NCI-H1048 (cell line): ENCODE results near the gene PYGL.
"Not testable (repeated sequence)": the region's sequence is repeated elsewhere in the genome, so short reads cannot be mapped to it uniquely, and the experiment has no call there.

Experiments used
- DNase-seq: peaks from one replicate; lab custom pipeline; 2025; lab: John Stamatoyannopoulos, UW

The PYGL gene

DNA sequence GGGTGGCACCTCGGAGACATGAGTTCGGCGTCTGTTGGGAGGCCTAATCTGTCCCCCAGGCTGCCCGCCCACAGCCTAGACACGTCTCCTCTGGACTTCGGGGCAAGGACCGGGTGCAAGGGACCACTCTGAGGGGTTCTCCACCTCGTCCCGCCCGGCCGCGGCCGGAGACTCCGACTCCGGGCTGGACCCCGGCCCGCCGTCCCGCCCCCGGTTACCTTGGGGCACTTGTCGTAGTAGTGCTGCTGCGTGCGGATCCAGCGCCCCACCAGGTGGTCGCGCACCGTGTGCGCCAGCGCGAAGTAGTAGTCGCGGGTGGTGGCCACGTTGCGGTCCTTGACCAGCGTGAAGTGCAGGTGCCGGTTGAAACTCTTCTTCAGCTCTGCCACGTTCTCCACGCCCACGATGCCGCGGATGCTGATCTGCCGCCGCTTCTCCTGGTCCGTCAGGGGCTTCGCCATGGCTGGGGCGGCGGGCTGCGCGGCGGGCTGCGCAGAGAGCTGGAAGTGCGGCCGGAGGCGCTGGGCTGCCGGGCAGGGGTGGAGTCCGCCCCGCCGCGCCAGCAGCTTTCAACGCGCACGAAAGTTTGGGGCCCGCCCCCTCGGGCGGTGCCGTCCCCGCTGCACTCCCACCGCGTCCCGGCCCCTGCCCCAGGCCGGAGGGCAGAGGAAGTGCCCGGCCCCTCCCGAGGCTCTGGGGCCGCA, at the start of gene PYGL:
TSS of gene PYGL (minus strand) at position 541 of the 704 bp plus-strand sequence. CDS start at position 461, 80 bp downstream.
- DNase-seq: no peak

DNA sequence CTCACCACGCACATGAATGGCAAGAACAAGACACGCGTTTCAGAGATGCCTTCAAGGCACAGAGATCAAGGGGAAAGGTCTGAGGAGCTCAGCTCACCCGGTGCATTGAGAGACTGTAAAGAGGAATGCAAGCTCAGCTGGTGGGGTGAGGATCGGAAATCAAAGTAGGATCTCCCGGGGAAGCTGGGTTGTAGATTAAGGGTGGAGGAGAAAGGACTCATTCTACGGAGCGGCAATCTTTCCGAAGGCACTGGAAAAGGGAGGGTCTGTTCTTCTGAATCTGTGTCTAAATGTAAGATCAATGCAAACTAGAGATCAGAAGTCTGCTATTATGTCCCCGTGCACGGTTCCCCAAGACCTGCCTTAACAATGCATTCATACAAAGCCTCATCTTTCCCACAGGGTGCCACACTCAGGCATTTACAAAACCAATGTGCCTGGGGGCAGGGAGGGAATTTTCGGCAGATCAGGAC, 41.6 kb upstream of the PYGL start:
- no peak for DNase-seq

DNA sequence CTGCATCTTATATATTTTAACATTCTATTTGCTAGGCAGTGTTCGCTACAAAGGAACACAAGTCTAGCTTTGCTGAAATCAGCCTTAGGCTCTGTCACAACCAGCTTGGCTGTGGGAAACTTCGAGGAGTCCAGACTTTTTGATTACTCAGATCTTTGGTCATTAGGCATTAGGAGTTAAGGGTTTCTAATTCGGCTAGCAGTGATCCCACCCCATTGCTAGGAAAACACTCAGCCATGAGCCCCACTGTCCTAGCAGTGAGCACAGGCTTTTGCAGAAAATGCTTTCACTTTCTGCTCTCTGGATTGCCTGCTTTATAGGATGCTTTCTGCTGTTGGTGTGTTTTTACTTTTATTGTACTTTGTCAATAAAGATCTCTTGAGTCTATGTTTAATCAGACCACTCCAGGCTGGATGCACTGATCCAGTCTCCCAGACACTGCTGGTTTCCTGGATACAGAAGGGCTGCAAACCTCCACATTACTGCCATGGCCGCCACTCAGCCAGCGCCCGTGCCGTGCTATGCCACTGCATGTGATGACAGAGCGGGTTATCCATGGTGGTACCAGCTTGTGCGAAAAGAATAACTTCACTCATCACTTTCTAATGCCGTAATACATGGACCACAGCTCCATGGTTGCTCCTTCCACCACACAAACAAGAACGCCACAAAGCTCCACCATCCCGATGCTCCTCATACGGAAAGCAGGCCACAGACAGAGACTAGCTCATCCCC, 41.0 kb upstream of the PYGL start:
- DNase-seq: no peak

DNA sequence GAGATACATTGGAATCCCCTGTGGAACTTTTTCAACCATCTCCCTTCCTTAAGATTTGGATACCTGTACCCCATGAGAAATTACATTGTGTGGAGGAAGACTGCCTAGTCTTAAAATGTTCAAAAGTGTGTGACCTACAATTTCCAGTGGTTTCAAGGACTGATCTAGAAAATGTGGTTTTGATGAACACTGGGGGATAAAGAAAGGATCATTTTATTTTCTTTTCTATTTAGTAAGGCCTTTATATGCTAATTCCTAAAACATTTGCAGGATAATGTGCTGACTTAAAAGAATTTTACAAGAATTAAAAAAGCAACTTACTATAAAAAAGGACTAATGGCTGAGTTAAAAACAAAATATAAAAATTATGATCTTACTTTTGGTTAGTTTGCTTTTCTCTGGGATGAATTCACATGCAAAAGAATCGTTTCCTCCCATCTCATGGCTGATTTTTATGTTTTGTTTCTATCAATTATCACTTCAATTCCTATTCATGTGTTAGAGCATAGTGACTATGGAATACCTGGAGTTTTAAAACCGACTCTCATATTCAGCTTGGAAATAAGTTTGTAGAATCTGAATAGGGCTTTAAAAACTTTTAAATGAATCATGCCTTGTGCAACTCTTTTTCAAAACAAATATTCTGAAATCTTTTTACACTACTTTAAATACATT, 39.9 kb upstream of the PYGL start:
- no peak for DNase-seq

DNA sequence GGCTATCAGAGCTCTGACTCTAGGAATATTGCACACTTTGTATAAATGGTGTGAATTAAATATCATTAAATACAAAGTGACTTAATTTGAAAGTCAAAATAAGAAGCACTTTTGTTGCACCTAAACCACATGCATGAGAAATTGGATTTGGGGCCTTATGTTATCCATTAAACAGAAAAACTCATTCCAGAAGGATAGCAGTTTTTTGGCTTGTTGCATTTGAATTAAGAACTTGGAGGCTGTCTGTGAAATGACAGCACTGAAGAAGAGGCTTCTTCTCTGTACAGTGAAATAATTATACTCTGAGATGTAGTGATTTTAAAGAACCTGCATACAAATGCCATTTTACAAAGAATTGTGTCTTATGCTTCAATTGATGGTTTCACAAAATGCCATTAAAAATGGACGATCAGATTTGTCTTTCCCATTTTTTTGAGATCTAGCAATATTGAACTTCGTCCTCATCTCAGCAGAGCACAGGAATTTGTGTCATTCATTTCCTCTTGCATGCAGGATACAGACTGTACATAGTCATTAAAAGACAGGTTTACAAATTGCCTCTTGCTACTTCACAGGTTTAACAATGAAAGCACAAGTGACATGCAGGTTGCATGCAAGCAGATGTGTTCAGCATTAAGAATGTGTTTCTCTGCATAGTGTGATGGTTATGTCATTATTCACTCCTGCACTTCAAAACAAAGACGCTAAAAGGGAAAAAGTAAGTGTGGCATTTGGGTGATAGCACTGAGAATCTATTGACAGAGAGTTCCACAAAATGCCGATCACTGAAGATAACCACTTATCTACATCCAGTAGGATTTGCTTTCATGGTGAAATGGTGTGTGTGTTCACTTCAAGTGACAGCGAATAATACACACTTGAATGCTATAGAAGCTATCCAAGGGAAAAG, 35.9 kb upstream of the PYGL start:
- DNase-seq: no peak

DNA sequence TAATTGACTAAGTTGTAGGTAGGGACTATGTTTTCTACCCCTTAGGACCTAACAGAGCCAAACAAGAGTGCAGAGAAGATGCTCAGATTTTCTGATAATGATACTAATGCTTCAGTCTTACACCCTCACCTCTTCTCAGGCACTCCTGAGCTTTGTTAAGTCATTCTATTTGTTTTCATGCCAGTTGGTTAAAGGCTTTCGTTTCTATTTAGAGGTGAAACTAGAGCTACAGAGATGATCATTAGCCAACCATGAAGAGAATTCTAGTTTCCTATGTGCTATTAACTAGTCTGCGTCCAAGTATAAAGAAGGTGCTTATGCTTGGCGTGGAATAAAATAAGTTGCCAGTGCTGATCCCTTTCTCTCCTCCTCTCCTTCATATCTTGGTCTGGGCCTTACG, 34.6 kb upstream of the PYGL start:
- no peak for DNase-seq

DNA sequence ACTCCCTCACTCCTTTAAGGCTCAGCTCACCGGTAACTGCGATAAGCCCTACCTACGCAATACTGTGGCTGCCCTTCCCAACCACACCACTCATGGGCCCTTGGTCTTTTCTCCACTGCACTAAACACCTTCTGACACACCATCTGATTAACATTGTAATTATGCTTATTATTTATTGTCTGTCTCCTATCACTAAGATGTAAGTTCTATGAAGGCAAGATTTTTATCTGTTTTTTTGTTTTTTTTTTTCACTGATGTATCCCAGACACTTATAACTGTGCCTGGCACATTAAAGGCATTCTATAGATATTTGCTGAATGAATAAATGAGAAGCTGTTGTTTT, 34.2 kb upstream of the PYGL start:
- DNase-seq: no peak

DNA sequence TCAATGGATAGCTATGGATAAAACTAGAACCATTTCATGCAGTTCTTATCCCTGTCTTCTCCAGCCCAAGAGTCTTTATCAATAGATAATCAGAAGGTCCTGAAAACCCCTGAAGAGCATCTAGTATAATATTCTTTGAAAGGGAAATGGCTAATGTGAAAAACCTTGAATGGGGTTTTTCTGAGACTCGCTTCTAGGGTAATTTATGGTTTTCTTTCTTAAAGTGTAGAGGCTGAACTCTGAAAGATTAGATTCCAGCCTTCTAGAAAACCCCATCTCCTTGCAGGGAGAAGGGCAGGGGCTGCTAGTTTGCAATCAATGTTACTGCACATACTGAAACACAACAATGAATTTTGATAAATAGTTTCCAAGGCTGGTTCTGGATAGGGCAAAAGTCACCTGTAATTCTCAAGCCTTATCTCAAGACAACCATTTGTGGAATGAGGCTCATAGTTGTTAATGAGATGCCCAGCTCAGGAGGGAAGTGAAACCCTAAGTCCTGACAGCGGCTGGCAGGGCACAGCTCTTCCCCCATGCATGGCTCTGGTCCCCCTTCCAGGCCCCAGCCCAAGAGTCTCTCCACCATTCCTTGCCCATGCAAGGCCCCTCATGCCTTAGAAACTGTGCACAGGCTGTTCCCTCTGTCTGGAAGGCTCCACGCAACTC, 33.7 kb upstream of the PYGL start:
- no peak for DNase-seq

DNA sequence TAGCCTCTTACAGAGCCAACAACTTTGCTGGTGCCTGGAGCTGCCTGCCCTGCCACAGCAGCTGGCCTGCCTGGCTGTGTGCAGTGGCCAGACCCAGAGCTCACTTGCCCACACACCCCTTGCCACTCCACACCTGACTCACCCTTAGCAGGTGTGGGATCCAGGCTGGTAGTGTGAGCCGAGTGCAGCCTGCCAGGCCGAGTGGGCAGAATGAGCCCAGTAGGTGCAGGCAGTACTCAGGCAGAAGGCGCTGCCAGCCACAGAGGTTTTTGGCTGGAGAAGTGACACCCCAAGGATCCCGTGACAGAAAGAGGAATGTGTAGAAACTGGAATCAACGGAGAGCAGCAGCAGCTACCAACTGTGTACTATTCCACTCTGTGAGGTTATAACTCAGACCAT, 29.8 kb upstream of the PYGL start:
- DNase-seq: no peak

DNA sequence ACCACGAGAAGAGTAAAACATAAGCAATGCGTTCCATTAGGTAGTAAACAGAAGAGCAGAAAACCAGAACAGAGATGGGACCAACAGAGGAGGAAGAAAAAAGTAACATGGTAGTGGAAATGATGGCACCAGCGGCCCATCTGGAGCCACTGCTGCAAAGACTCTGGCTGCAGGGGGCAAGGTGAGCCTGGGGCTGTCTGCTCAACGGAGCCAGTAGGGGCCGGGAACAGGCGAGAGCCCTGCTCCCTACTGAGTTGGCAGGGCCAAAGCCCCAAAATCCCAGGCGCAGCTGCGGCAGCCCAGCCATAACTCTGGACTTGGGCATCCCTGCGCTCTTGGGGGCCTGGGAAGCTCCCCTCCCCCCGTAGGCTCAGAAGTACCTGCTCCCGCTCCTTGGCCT, 28.5 kb upstream of the PYGL start:
- DNase-seq: no peak

DNA sequence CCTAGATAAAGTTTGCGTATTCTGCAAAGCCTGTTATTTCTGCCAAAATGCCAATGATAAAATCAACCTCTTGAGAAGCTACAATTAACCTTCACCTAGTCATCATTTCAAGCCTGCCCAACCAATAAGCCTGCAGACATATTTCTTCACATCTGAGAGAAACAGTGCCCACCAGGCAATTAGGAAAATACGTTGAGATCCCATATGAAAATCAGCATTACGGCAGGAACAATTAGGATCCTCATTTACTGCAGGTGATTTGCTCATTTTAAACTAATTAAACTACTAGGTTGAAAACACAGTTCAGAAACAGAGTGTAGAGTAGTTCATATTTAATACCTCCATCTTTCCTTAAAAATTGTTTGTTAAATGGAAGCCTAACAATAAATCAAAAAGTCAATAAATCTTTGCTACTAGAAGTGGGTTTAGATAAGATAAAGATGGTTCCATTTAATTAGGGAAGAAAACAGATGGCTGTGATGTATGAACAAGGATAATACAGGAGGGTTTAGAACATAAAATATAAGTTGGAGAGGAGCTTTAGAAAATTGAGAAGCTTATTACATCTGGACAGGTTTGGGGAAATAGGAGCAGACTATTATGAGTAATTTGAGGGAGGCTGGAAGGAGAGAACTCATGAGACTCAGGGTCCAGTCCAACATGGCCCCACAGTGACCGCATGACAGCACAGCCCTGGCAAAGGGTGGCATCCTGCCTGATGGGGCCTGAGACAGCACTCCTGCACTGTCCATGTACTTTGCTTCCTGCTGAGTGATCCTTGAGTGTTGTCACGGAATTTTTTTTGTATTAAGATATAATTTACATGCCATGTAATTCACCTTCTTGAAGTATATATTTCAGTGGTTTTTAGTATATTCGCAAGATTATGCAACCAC, 26.9 kb upstream of the PYGL start:
- no peak for DNase-seq

DNA sequence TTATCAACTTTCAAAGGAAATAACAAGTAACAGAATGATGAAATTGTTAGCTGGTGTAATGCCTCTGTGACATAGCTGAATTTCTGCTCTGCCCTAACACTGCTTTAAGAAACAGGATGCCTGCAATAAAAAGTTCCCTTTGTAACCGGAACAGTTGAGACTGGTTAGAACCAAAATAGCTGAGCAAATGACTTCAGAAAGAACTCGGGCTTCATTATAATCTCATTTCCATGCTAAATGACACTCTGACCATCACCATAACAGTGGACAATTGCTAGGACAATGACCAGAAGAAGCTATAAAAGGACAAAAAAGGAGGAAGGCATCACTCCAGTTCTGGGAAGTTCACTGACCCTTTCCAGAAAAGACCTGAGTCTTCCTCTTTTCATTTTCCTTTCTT, 23.5 kb upstream of the PYGL start:
- no peak for DNase-seq

DNA sequence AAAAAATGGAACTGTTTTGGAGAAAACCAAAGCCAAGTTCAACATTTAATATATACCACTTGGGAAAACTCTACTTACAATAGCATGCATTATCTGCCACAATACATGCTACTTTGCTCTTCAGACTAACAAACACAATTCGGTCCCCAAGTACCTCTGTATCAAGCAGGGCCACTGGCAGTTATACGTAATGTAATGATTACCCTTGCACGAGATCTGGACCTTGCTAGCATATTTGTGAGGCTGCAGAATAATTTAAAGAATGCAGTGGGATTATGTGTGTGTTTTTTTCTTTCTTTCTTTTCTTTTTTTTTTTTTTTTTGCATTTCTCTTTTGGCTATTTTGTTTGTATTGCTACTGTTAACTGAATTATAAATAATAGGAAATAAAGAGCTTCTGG, 22.8 kb upstream of the PYGL start:
- DNase-seq: no peak

DNA sequence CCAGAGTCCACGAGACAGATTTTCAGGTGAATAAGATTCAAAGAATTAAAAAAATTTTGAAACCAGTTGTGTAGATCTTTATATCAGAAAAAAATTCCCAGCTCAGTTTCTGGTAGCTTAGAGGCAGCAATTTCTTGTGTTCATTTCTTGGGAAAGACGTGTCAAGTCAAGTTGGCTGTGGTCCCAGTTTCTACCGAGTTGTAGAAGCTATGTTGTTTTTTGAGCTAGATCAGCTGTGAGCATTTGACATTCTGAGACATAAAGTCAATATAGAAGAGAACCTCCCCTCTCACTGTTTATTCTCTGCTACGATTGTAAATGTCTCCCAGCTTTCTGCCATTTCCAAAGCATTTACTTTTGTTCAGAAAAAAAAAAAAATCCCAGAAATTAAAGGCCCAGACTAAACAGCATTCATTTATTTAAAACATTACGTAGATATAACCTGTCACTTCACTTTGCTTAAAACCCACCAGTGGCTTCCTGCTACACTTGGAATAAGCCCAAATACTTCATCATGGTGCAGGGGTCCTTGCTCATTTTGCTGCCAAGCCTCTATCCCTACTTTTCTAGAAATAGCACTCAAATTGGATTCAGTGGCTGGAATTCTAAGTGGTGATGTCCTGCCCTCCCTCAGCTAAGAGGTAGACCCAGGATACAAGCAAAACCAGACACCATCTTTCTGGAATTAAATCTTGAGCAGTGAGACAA, 20.6 kb upstream of the PYGL start:
- DNase-seq: no peak

DNA sequence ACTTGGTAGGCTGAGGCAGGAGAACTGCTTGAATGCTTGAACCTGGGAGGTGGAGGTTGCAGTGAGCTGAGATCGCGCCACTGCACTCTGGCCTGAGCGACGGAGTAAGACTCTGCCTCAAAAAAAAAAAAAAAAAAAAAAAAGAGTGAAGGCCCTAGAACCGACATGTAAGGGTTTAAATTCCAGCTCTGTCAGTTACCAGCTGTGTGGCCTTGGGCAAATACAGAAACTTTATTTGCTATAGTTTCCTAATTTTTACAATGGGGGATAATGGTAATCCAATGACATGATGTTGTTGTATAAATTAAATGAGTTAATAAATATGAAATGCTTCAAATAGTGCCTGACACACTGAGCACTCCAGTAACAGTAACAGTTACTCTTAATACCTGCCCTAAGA, 19.6 kb upstream of the PYGL start:
- no peak for DNase-seq

DNA sequence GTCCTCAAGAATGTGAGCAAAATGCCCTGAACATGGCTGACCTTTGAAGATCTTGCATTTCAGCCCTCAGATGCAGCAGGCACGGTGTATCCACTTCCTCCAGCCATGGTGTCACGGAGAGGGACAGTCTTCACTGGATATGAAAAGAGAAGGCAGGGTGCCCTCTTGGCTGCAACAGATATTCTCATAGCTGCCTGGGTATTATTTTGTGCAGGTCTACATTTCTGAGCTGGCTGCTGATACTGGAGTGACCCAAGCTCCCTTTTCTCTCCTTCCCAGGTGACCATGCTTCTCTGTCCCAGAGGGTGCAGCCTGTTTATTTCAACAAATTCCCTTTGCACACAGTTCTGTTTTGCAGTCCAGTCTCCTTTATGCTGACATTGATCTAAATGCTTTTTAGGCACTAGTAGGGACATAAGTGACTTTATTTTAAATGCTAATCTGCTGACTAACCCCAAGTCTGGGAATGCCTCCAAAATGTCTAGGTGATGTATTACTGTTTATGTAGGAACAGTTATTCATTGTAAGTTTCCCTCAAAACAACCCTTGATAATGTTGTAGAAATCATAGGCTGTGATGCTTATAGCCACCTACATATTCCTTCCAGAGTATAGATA, 17.4 kb upstream of the PYGL start:
- DNase-seq: no peak

DNA sequence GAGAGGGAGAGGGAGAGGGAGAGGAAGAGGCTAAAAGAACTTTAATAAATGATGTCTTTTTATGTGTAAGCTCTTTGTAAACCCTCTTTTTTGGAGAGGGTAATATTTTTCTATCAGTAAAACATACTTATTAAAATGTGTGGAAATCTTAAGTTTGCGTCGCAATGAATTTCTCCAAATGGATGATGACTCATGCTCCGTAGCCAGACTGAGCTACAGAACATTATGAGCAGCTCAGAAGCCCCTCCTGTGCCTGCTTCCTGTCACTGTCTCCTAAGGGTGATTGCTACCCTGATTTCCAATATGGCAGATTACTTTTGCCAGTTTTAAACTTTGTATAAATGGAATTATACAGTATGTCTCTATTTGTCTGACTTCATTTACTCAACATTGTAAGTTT, 13.0 kb upstream of the PYGL start:
- DNase-seq: no peak

DNA sequence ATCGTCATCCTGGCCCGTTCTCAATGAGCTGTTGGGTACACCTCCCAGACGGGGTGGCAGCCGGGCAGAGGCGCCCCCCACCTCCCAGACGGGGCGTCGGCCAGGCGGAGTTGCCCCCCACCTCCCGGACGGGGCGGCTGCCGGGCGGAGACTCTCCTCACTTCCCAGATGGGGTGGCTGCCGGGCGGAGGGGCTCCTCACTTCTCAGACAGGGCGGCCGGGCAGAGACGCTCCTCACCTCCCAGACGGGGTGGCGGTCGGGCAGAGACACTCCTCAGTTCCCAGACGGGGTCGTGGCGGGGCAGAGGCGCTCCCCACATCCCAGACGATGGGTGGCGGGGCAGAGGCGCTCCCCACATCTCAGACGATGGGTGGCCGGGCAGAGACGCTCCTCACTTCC, 12.1 kb upstream of the PYGL start:
- DNase-seq: not testable (repeated sequence)

DNA sequence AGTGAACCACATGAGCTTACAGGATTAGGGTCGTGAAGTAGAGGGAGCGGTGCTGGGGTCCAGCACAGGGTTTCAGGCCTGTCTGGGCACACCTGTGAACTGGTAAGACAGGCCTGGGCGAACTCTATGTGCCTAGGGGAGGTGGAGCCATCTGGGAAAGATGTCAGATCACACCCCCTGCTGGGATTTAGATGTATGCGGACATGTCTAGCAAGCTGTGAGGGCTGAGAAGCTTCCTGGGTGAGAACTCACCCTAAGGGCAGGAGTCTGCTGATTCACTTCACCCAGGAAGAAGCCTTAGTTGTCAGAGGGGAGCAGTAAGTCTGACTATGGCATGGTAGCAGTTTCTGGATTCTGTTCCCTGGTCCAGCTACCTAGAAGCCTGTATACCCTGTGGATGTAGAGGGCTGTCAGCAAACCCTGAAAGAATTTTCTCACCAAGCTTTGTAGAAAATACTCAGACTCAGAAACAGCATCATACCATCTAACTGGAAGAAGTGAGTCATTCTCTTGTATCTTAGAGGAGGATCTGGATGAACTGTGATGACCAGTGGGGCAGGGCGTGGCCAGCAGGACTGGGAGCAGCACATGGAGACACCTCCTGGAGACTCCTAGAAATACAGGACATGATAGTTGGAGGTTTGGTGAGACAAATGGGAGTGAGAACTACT, 11.2 kb upstream of the PYGL start:
- peak; percentile 25 for DNase-seq
